Iris pigment epithelial cell (primary cell): ENCODE data around the gene DRAM2.
"Not testable (repeated sequence)": the region's sequence is repeated elsewhere in the genome, so short reads cannot be mapped to it uniquely, and the experiment has no call there.

Experiments used
- DNase-seq: peaks from one replicate; pipeline ENCODE4 v3.0.0-alpha.2; 2011; ENCODE audit warnings: low read depth

DRAM2 gene

DNA sequence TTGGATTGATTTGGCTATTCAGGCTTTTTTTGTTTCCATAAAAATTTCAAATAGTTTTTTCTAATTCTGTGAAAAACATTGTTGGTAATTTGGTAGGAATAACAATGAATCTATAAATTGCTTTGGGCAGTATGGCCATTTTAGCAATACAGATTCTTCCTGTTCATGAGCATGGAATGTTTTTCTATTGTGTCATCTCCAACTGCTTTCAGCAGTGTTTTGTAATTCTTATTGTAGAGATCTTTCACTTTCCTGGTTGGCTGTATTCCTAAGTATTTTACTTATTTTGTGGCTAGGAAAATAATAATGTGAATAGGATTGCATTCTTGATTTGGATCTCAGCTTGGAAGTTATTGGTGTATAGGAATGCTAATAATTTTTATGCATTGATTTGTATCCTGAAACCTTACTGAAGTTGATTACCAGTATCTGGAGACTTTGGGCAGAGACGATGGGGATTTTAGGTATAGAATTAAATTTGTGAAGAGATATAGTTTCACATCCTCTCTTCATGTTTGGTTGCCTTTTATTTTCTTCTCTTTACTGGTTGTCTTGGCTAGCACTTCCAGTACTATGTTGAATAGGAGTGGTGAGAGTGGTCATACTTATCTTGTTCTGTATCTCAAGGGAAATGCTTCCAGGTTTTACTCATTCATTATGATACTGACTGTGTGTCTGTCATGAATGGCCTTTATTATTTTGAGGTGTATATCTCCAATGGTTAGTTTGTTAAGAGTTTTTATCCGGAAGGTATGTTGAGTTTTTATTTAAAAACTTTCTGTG lies 57.3 kb downstream of the DRAM2 start:
- DNase-seq, result peak; percentile 72

- DNase-seq, result not testable (repeated sequence)
Observed at GRCh38 chr1:111079329-111079728, 60.6 kb downstream of the DRAM2 start.

- not testable (repeated sequence) for DNase-seq
Observed at GRCh38 chr1:111077312-111077711, 62.6 kb downstream of the DRAM2 start.
